Measurements from ENCODE around the gene TMEM271. TPM values are rescaled to one million over a fixed set of nuclear protein-coding genes. Genes with fewer than 3 reads are reported as not detected.
"Not testable (repeated sequence)": the region's sequence is repeated elsewhere in the genome, so short reads cannot be mapped to it uniquely, and the experiment has no call there.

The TMEM271 gene
- polyA plus RNA-seq, 4 donors: 0.05 TPM; not detected in 3

DNA sequence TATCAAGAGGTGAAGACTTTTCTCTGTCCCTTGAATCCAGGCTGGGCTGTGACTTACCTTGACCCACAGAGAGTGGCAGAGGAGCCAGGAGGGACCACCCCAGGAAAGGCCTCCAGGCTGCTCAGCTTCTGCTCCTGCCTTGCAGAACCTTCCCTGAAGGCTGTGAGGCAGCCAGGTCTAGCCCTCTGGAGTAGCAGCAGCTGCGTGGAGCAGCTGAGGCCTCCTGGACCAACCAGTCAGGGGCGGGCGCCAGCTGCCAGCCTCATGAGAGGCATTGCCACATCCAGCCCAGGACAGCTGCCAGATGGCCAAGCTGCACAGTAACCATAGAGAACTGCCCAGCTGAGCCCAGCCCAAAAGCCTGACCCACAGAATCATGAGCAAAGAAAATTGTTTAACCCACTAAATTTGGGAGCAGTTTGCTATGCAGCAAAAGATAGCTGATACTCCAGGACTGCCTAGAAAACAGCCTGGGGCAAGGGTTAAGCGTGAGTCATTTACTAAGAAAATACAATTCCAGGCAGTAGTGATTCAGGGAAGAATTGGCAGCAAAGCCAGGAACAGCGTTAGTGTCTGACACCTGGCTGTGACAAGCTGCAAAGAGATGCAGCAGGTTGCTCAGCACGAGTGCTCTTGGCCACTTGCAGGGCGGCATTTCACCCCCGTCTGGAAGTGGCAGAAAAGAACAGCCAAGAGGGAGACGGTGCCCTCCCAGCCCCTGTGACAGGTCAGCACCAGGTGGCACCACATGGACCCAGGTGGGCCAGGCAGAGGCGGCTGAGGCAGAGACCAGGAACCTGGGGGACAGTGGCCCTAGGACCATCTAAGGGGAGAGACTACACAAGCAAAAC is 34.5 kb upstream of the TMEM271 start:
- DNase-seq (ENCODE audit: low read depth in 4 of 4, low spot score in 3 of 4): no peak

DNA sequence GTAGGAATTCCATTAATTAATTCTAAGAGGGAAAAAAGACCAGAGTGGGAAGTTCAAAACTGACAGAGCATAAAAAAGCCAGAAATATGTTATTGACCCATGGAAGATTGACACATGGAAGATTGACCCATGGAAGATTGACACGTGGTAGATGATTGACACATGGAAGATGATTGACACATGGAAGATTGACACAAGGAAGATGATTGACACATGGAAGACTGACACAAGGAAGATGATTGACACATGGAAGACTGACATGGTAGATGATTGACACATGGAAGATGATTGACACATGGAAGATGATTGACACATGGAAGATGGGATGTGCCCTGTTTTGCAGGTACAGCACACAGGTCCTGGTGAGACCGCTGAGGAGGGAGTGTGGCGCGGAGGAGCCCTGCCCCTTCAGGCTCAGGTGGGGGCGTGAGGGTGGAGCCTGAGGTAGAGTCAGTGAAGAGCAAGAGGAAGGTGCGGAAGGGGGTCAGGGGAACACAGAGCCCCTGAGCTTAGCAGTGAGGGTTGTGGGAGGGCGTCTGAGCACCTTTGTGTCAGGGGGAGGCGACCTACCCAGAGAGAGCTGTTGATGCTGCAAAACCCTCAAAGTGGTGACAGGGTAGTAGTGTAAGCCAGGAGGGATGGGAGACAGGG is 33.4 kb upstream of the TMEM271 start:
- DNase-seq (ENCODE audit: low read depth in 4 of 4, low spot score in 3 of 4): no peak

DNA sequence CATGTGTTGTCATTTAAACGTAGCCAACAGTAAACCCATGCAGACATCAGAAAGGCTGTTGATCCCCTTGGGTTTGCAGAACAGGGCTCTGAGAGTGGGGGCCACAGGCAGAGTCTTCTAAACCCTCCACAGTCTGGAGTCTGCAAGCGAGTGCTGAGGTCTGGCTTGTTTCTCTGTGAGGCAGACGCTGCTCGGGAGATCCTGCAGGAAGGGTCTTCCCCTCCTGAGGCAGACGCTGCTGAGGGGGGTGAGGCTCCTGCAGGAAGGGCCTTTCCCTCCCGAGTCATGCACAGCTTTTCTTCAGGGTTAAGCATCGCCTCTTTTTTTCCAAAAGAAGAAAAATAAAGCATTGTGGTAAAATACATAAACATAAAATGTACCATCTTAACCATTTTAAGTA is 32.1 kb upstream of the TMEM271 start:
- DNase-seq (ENCODE audit: low read depth in 4 of 4, low spot score in 3 of 4): no peak

DNA sequence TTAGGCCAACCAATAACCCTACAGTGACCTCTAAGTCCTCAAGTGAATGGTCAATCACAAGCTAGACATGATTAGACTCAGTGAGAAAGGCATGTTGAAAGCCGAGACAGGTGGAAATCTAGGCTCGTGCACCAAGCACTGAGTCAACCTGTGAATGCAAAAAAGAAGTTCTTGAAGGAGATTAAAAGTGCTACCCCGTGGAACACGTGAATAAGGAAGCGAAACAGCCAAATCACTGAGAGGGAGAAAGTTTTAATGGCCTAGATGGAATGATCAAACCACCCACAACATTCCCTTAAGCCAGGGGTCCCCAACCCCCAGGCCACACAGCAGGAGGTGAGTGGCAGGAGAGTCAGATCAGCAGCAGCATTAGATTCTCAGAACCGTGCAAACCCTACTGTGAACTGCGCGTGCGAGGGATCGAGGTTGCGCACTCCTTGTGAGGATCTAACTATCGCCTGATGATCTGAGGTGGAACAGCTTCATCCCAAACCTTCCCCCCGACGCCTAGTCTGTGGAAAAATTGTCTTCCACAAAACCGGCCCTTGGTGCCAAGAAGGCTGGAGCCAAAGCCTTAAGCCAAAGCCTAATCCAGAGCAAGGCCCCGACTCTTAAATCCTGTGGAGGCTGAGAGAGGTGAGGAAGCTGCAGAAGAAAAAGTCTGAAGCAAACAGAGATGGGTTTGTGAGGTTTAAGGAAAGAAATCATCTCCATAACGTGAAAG is 29.8 kb upstream of the TMEM271 start:
- no peak for DNase-seq (ENCODE audit: low read depth in 4 of 4, low spot score in 3 of 4)

DNA sequence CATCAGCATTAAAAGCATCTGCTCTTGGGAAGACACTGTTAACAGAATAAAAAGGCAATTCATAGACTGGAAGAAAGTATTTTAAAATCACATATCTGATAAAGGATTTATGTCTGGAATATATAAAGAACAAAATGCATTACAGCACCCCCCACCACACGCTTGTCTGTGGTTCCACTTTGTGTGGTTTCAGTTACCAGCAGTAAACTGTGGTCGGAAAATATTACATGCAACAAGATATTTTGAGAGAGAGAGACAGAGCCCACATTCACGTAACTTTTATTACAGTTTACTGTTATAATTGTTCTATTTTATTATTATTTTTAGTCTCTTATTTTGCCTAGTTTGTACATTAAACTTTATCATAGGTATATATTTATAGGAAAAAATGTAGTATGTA is 28.0 kb upstream of the TMEM271 start:
- no peak for DNase-seq (ENCODE audit: low read depth in 4 of 4, low spot score in 3 of 4)

DNA sequence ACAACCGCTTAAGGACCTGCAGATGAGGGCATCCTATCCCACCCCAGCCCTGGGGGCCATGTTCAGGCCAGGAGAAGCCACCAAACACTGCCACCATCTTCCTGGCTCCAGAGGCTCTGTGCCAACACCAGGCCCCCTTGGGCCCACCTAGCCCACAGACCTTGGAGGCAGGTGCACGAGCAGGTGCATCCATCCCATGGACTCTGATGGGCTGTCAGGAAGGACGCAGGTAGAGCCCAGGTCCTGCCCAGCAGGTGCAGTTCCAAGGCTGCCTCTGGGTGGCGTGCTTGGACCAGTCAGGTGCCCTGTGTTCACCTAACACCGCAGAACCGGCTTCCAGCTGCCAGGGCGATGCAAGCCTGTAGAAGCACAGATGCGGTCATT is 26.5 kb upstream of the TMEM271 start:
- peak; percentile 52 to 61 (median 53) for DNase-seq (ENCODE audit: low read depth in 4 of 4, low spot score in 3 of 4)

DNA sequence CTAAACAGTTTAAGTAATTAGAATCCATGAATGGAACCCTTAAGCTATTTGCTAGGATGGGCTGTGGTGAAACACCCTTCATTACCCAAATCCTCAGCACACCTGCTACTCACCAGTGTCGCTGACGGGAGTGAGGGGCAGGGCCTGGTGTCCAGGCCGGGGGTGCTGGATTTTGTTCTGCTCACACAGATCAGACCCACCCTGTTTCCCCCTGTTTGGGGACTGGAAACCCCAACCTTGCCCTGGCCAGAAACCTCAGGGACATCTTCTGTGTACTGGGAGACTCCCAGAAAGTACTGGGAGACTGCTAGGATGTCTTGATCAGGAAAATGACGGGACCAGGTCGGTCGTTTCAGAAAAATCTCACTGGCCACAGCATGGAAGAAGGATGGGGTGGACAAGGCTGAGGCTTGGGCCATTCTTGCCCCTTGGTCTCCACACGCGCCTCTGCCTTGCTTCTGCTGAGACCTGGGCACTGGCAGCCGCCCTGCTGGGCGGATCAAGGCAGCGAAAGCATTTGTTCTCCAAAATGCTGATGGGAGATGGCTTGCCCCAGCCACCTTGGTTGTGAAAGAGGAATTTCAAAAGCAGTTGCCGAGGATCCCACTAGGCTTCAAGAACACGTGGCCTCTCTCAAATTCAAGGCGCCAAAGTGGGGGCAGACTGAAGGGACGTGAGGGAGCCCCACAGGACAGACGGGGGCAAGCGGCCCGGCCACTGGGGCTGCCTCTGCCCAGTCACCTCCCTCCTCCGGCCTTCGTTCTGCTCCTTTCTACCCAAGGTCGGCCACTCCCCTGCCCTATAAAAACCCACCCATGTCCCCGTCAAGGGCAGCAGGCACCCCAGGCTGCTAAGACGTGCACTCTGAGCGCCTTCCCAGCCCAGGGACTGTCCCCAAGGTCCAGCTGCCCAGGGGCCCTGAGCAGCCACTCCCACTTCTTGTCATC is 25.8 kb upstream of the TMEM271 start:
- no peak for DNase-seq (ENCODE audit: low read depth in 4 of 4, low spot score in 3 of 4)

DNA sequence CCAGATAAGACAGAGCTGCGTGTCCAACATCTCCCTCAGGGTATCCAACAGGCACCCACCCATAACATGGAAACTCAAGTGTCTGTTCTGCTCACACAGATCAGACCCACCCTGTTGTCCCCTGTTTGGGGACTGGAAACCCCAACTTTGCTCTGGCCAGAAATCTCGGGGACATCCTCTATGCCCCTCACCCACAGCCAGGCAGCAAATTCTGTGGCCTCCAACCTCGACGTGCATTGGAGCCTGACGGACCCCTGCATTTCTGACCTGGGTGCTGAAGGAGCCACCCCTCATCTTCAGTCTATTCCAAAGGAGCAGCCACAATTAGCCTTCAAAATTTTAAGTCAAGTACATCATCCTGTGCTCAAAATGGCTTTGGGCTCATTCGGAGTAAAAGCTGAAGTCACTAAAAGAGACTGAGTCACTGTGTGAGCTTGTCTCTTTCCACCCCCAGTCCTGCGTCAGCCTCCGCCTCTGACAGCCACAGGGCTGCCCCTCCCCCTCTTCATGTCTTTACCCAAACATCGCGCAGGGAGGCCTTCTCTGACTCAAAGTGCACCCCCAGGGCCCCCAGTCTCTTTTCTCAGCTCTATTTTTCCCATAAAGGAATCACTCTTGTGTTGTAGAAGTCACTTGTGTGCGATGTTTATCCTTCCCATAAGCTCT is 24.9 kb upstream of the TMEM271 start:
- DNase-seq (ENCODE audit: low read depth in 4 of 4, low spot score in 3 of 4): no peak

DNA sequence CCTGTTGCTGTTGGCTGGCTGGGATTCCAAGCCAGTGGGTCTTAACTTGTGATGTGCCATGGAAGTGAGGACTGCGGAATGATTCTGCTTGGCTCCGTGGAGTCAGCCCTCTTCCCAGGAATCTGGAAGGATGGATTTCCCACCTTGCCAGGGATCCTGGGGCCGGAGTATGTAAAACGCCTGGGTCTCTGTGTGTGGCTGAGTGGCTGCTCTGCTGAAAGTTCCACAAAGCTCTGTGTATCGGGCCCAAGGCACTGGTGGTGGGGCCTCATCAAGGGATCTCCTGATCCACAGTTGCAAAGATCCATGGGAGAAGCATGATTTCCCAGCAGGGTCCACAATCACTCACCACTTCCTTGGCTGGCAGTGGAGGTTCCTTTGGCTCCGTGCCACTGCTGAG is 24.1 kb upstream of the TMEM271 start:
- no peak for DNase-seq (ENCODE audit: low read depth in 4 of 4, low spot score in 3 of 4)

DNA sequence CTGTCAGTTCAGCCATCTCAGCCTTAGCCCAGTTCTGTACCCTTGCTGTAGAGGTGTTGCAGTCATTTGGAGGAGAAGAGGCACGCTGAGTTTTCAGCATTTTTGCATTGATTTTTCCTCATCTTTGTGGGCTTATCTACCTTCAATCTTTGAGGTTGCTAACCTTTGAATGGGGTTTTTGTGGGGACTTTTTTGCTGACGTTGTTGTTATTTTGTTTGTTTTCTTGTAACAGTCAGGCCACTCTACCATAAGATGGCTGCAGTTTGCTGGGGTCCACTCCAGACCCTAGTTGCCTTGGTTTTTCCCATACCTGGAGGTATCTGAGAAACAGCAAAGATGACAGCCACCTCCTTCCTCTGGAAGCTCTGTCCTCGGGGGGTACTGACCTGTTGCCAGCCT is 22.8 kb upstream of the TMEM271 start:
- DNase-seq (ENCODE audit: low read depth in 4 of 4, low spot score in 3 of 4): no peak

DNA sequence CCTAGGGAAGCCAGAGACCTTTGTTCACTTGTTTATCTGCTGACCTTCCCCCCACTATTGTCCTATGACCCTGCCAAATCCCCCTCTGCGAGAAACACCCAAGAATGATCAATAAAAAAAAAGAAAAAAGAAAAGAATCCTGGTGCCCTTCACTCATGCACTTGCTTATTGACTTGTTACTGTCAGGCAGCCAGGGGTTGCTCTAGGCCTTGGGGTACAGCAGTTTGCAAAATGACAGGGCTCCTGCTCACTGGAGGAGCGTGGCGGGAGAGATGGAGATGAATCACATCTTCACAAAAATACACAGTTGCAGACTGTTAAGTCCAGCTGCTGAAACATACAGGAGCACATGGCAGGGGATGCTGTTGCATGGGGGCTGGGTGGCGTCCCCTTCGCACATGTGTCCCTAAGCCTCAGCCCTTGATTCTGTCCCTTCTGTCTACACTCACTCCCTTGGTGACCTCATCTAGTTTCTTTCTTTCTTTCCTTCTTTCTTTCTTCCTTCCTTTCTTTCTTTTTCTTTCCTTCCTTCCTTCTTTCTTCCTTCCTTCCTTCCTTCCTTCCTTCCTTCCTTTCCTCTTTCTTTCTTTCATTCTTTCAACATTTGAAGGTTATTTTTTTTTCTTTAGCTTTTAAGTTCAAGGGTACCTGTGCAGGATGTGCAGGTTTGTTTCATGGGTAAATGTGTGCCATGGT is 16.9 kb upstream of the TMEM271 start:
- no peak for DNase-seq (ENCODE audit: low read depth in 4 of 4, low spot score in 3 of 4)

DNA sequence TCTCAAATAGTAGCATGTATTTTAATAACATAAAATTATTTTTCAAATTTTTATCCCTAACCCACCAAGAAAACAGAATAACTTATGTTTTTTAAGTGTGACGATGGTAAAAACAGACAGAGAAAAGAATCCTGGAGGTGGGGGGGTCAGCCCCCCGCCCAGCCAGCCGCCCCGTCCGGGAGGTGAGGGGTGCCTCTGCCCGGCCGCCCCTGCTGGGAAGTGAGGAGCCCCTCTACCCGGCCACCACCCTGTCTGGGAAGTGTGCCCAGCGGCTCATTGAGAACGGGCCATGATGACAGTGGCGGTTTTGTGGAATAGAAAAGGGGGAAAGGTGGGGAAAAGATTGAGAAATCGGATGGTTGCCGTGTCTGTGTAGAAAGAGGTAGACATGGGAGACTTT is 16.1 kb upstream of the TMEM271 start:
- DNase-seq (ENCODE audit: low read depth in 4 of 4, low spot score in 3 of 4): not testable (repeated sequence)

DNA sequence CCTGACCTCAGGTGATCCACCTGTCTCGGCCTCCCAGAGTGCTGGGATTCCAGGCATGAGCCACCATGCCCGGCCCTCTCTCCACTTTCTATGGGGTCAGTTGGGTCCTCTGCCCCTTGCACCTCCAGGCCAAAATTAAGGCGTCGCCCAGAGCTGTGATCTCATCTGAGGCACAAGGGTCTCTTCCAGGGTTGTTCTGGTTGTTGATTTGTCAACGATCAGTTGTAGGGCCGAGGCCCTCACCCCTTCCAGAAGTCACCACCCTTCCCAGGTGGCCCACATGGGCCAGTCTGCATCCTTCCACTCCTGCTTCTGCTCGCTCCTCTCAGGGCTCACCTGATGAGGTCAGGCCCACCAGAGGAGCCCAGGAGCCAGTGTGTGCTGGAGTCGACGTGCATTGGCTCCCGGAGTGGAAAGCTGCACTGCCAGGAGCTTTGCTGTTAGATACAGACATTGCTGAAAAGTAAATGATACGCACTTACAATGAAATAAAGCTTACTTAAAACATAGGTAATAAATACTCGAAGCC is 14.3 kb upstream of the TMEM271 start:
- no peak for DNase-seq (ENCODE audit: low read depth in 4 of 4, low spot score in 3 of 4)

DNA sequence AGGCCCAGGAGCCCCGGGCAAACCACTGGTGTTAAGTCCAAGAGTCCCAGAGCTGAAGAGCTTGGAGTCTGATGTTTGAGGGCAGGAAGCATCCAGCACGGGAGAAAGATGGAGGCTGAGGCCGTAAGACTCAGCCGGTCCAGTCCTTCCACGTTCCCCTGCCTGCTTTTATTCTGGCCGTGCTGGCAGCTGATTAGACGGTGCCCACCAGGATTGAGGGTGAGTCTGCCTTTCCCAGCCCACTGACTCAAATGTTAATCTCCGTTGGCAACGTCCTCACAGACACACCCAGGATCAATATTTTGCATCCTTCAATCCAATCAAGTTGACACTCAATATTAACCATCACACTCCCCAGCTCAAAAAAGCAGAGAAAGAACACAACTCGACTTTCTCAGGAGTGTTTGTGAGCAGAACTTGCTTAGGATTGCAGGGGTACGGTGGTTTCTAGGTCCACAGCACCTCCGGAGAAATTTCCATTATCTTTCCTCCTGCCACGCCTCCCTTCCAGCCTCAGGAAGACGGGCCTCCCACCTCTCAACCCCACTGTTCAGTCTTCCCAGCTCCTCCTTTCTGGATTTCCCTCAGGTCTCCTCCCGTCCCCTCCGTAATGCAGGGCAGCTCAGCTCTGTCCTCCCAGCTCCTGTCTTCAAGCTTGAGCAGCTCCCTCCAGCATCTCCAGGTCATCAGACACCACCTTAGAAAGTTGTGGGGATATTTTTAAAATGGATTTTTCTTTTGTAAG is 13.3 kb upstream of the TMEM271 start:
- DNase-seq (ENCODE audit: low read depth in 4 of 4, low spot score in 3 of 4): no peak

DNA sequence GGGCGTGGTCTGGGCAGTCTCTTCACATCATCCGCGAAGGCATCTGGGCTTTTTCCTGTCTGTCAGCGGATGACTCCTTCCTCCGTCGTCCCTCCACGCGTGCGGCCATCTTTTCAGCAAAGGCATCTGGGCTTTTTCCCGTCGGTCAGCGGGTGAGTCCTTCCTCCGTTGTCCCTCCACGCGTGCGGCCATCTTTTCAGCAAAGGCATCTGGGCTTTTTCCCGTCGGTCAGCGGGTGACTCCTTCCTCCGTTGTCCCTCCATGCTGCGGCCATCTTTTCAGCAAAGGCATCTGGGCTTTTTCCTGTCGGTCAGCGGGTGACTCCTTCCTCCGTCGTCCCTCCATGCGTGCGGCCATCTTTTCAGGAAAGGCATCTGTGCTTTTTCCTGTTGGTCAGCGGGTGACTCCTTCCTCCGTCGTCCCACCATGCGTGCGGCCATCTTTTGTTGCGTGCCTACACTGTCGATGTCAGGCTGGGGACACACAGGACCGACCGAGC is 12.3 kb upstream of the TMEM271 start:
- no peak for DNase-seq (ENCODE audit: low read depth in 4 of 4, low spot score in 3 of 4)

DNA sequence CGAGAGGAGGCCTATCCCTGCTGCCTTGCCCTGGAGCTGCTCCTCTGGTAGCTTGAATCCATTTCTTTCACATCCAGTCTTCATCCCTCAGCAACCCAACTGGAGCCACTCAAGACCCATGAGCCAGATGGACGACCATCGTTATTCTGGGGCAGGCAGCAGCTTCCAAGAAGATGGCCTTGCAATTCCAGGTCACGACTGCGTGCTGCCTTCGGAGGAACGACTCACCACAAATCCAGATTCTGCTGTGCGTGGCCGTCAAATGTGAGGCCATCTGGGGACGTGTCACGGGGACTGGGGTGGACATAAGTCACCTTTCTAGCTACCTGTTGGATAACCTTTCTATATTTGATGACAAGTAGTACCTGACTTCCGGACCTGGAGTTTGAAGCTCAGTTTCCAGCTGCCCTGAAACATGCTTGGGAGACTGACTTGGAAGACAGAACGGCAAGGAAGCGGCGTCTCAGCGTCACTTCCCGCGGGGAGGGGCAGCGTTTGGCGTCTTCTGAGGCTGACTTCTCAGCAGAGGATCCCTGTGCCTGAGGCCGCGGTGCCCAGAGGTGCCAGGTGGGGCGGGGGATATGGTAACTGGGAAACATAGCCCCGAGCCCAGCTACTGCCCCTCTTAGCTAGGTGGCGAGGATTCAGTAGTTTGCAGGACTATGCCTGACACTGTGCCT is 11.7 kb upstream of the TMEM271 start:
- no peak for DNase-seq (ENCODE audit: low read depth in 4 of 4, low spot score in 3 of 4)

DNA sequence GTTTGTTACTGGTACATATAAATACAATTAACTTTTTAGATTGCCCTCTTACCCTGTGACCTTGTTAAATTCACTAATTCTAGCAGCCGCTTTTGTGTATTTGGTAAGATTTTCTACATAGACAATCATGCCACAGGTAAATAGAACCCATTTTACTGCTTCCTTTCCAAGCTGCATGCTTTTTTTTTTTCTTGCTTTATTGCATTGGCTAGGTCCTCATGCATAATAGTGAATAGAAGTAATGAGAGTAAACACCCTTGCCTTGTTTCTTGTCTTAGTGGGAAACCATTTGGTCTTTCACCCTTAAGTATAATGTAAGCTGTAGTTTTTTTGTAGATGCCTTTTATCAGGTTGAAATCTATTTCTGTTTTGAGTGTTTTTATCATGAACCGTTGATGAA is 7.7 kb upstream of the TMEM271 start:
- no peak for DNase-seq (ENCODE audit: low read depth in 4 of 4, low spot score in 3 of 4)

Data from right renal pelvis (tissue), 4 donors.